ENCODE measurements around the gene MAN2A1. TPM values are rescaled to one million over a fixed set of nuclear protein-coding genes. Genes with fewer than 3 reads are reported as not detected.
"Not testable (repeated sequence)": the region's sequence is repeated elsewhere in the genome, so short reads cannot be mapped to it uniquely, and the experiment has no call there.

The MAN2A1 gene
- total RNA-seq, 1 donor from 2014 or later: 32.8 TPM

- no peak for DNase-seq (ENCODE audit: low spot score)
These were observed 60.7 kb downstream of the MAN2A1 start for GRCh38 chr5:109750463-109750862.

DNA sequence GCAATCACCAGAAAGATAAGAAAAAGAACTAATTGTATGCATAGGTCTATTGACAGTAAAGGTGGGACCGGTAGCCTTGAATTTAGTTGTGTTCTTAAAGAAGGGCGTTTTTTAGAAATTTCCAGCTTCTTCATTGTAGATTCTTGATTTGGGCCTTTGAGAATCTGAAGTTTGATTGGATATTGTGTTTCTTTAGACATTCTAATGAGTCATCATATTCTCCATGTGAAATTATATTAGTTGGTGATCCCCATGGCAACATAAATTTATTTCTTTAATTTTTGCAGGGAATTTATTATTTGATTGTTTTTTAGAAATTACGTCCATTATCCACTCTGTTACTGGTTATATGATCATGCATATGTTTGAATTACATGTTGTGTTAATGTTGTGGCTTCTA lies 63.6 kb downstream of the MAN2A1 start:
- no peak for DNase-seq (ENCODE audit: low spot score)

GRCh38 chr5:109754319-109754718 lies 64.6 kb downstream of the MAN2A1 start:
- DNase-seq (ENCODE audit: low spot score): no peak

DNA sequence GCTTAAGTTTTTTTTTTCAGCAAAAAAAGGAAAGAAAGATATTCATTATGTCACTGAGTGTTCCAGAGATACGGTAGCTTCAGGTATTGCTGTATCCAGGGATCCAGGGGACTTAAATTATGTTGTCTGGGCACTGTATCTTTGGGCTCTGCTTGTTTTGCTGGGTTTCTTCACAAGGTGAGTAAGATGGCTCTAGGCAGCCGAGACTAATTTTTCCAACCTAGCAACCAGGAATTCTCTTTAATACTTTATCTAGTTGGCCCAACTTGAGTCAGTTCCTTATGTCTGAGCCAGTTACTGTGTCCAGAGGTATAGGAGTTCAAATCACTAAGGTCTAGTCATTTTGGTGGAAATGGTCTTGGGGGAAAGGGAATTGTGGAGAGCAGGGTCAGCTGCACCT lies 66.0 kb downstream of the MAN2A1 start:
- no peak for DNase-seq (ENCODE audit: low spot score)

DNA sequence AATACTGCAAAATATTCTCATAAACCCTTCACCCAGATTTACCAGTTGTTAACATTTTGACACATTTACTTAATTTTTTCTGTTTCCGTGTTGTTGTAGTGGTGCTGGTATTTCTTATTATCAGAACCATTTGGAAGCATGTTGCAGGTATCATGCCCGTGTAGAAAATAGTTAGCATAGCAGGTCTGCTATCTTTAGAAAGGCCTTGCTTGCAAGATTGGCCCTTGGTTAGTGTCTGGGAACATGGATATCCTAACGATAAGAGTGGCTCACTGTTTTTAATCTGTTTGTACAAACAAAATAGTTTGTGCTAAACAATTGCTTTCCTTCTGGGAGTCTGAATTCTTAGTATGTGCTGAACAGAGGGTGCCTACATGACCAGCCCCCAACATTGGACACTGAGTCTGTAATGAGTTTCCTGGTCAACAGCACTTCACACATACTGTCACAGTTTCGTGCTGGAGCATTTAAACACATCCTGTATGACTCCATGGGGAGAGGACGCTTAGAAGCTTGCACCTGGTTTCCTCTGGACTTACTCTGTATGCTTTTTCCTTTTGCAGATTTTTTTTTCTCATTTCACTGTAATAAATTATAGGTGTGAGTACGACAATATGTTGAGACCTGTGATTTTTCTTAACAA lies 66.9 kb downstream of the MAN2A1 start:
- DNase-seq (ENCODE audit: low spot score): no peak

- no peak for DNase-seq (ENCODE audit: low spot score)
These were observed 67.8 kb downstream of the MAN2A1 start for GRCh38 chr5:109757490-109757889.

DNA sequence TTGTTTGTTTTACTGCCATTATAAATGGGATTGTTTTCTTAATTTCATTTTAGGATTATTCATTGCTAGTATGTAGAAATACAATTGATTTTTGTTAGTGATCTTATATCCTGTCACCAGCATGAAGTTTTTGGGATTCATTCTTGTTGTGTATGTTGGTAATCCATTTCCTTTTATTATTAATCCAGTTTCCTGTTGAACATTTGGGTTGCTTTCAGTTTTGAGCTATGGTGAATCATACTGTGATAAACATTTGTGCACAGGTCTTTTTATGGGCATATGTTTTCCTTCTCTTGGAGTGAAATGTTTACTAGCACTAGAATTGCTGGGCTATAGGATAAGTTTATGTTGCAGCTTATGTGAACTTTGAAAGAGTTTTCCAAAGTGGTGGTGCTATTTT lies 69.6 kb downstream of the MAN2A1 start:
- DNase-seq (ENCODE audit: low spot score): no peak

GRCh38 chr5:109760130-109760529 lies 70.4 kb downstream of the MAN2A1 start:
- not testable (repeated sequence) for DNase-seq (ENCODE audit: low spot score)

GRCh38 chr5:109762821-109763220 lies 73.1 kb downstream of the MAN2A1 start:
- DNase-seq (ENCODE audit: low spot score): no peak

DNA sequence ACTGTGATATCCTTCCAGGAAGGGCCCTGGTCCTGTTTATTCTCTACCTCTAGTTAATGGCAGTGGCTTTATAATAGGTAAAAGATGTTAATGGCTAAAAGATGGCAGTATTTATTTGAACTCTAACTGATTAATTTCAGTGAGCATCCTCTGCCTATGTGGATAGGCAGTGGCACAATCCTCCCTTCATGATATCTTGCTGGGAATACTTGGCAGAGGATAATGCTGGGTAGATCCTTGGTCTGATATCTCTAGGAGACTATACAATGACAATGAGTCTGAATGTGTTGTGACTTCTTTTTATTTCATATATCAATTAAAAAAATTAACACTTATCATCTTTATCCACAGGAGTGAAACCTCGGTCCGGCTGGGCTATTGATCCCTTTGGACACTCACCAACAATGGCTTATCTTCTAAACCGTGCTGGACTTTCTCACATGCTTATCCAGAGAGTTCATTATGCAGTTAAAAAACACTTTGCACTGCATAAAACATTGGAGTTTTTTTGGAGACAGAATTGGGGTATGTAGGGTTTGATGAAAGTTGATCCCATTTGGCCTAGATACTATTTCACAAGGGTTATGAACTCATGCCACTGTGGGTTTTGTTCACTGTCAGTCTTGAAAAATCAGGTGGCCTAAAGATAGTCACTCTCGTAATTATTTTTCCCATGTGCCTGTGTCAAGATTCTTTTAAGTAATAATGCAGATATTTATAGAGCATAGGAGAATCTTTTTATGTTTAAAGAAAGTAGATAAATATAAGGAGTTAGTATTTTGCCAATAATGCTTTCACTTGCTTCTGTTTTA lies 77.7 kb downstream of the MAN2A1 start:
- DNase-seq (ENCODE audit: low spot score): no peak

GRCh38 chr5:109767997-109768396 lies 78.3 kb downstream of the MAN2A1 start:
- no peak for DNase-seq (ENCODE audit: low spot score)

- DNase-seq (ENCODE audit: low spot score): no peak
These were observed 80.0 kb downstream of the MAN2A1 start for GRCh38 chr5:109769597-109770291.

DNA sequence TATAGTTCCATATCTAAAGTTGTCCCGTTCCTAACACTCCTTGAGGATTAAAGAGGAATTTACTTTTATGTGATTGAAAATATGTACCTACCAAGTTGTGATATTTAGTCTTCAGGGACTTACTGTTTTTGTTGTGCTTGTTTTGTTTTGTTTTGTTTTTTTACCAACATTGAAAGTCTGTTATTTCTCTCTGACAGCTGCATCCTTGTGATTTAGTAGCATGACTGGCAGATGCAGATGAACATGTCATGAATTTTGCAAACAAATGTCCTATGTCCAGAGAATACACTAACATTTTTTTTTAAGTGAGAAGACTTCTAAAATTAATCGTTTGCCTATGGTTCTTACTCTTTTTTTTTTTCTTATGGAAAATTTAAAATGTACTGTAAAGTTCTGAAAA lies 85.4 kb downstream of the MAN2A1 start:
- DNase-seq (ENCODE audit: low spot score): no peak

- no peak for DNase-seq (ENCODE audit: low spot score)
These were observed 89.5 kb downstream of the MAN2A1 start for GRCh38 chr5:109779036-109779735.

DNA sequence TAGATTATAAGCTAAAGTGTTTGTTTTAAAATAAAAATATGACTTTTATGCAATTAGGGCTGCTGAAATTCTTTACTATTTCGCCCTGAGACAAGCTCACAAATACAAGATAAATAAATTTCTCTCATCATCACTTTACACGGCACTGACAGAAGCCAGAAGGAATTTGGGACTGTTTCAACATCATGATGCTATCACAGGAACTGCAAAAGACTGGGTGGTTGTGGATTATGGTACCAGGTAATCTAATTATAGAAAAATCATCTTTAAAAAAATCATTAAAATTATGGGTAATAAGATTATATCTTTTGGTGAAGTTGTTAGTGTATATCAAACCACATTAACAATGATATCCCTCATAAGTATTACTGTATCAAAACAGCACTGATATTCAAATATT lies 95.0 kb downstream of the MAN2A1 start:
- no peak for DNase-seq (ENCODE audit: low spot score)

DNA sequence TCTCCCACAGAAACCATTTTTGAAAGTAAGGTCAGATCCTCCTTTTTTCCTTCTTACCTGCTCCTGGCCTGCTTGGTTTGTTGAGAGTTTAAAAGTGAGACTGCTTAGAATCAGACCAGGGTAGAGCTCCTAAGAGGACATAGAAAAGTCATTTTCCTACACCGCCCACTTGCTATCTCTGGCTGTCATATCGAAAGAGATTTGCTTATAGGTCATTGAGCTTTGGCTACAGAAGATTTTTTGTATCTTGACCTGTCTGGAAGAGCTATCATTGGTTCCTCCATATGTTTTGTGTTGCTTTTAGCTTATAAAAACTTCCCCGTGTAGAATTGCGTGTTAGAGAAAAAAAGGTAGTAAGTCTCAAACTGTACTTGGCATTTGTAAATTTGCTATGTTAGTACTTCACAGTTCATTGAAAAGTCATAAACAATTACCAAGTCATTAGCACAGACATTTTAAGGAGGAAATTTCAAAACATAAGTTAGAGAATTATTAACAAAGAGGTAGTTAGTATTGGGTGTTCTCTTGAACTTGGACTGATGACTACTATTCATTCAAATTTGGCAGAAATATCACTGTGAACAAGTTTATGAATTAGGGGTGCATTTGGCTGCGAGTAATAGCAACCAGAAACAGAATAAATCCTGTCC lies 96.6 kb downstream of the MAN2A1 start:
- no peak for DNase-seq (ENCODE audit: low spot score)

- no peak for DNase-seq (ENCODE audit: low spot score)
These were observed 98.9 kb downstream of the MAN2A1 start for GRCh38 chr5:109788596-109788995.

DNA sequence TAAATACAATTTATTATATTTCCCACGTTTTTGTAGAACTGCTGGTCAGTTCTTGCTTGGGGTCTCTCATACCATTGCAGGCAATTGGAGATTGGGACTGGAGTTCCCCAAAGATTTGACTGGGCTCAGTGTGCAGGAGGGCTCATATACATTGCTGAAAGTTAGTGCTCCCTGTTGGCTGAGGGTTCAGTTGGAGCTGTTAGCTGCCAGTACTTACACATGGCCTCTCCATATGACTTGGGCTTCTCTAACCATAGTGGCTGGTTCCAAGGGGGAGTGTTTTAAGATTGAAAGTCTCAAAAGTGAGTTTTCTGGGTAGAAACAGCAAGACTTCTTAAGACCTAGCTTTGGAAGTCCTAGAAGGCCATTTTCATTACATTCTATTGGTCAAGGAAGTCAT lies 102.9 kb downstream of the MAN2A1 start:
- no peak for DNase-seq (ENCODE audit: low spot score)

- no peak for DNase-seq (ENCODE audit: low spot score)
These were observed 114.1 kb downstream of the MAN2A1 start for GRCh38 chr5:109803854-109804253.

DNA sequence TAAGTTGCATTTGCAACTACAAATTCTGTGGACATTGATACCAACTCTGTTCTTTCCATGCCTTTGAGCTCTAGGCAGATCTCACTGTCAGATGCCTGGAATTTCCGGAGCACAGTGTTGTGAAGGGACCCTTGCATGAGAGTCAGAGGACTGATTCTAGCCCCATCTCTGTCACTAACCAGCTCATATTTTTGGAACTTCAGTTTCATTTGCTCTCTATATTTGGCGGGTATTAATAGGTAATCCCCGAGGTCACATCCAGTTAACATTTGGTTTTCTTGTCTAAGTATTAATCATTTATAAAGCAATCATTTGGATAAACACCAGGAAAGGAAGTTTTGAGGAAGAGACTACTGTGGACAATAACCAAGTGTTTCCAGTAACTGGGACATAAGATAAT lies 115.7 kb downstream of the MAN2A1 start:
- no peak for DNase-seq (ENCODE audit: low spot score)

- no peak for DNase-seq (ENCODE audit: low spot score)
These were observed 116.2 kb downstream of the MAN2A1 start for GRCh38 chr5:109805883-109806282.

Measured in mesenteric fat pad (tissue), 1 donor.